Mesendoderm (in vitro differentiated cells): ENCODE measurements around the gene LAMB1.
"Not testable (repeated sequence)": the region's sequence is repeated elsewhere in the genome, so short reads cannot be mapped to it uniquely, and the experiment has no call there.

Experiments used
- DNase-seq: peaks from one replicate; pipeline ENCODE4 v3.0.0; 2013
- H2AK5ac ChIP-seq: 2 replicates; pipeline ENCODE4 v1.6.1; 2013; ENCODE audit warnings: low read length, inconsistent platforms
- H2BK120ac ChIP-seq: 2 replicates; pipeline ENCODE4 v1.6.1; 2013; ENCODE audit warnings: low read depth, mild to moderate bottlenecking, low read length, moderate library complexity, mixed read lengths
- H2BK15ac ChIP-seq: replicated peaks from 2 replicates; pipeline ENCODE4 v1.6.1; 2013; ENCODE audit warnings: low read depth, mild to moderate bottlenecking, moderate library complexity
- H2BK5ac ChIP-seq: 2 replicates; pipeline ENCODE4 v1.6.1; 2013; ENCODE audit warnings: low read length, inconsistent platforms
- H3K18ac ChIP-seq: 2 replicates; pipeline ENCODE4 v1.6.1; 2013; ENCODE audit warnings: mild to moderate bottlenecking, low read length, mixed read lengths
- H3K23ac ChIP-seq: one replicate; pipeline ENCODE4 v1.6.1; 2013; ENCODE audit warnings: low read length
- H3K27ac ChIP-seq: 2 replicates; pipeline ENCODE4 v1.5.1; 2013; ENCODE audit warnings: low read depth, mild to moderate bottlenecking, inconsistent platforms, low read length, moderate library complexity
- H3K27me3 ChIP-seq: 2 replicates; pipeline ENCODE4 v1.6.1; 2013; ENCODE audit warnings: low read length, control low read depth, mild to moderate bottlenecking, inconsistent platforms; ENCODE audit not compliant: insufficient read depth, poor library complexity
- H3K36me3 ChIP-seq: 2 replicates; pipeline ENCODE4 v1.6.1; 2013; ENCODE audit warnings: low read length, inconsistent platforms; ENCODE audit not compliant: control insufficient read depth, insufficient read depth
- H3K4ac ChIP-seq: one replicate; pipeline ENCODE4 v1.6.1; 2013; ENCODE audit warnings: low read depth, mild to moderate bottlenecking, low read length, moderate library complexity
- H3K4me1 ChIP-seq: 2 replicates; pipeline ENCODE4 v1.6.1; 2013; ENCODE audit warnings: low read depth, low read length, inconsistent platforms; ENCODE audit not compliant: control insufficient read depth
- H3K4me2 ChIP-seq: 2 replicates; pipeline ENCODE4 v1.6.1; 2013; ENCODE audit warnings: low read length
- H3K4me3 ChIP-seq: 2 replicates; pipeline ENCODE4 v1.5.1; 2013; ENCODE audit warnings: mild to moderate bottlenecking, low read length
- H3K56ac ChIP-seq: one replicate; pipeline ENCODE4 v1.6.1; 2013; ENCODE audit warnings: low read length
- H3K79me1 ChIP-seq: 2 replicates; pipeline ENCODE4 v1.6.1; 2013; ENCODE audit warnings: low read length, inconsistent platforms
- H3K79me2 ChIP-seq: 2 replicates; pipeline ENCODE4 v1.6.1; 2013; ENCODE audit warnings: mild to moderate bottlenecking, low read length; ENCODE audit not compliant: control insufficient read depth, insufficient read depth
- H3K9ac ChIP-seq: 2 replicates; pipeline ENCODE4 v1.6.1; 2013; ENCODE audit warnings: low read length, inconsistent platforms
- H4K5ac ChIP-seq: one replicate; pipeline ENCODE4 v1.6.1; 2013; ENCODE audit warnings: low read length
- H4K8ac ChIP-seq: one replicate; pipeline ENCODE4 v1.6.1; 2013; ENCODE audit warnings: low read depth, mild to moderate bottlenecking, control low read depth, low read length, moderate library complexity
- WGBS: extraction: QIAGEN DNeasy Blood & Tissue Kit; methylation state at CpG from one replicate; pipeline ENCODE4 v1.1.7; 2013; ENCODE audit warnings: low lambda C conversion rate, missing lambda C conversion rate; ENCODE audit not compliant: insufficient coverage; ENCODE audit errors: extremely low coverage; 5-methylcytosine and 5-hydroxymethylcytosine counted together

Gene LAMB1

GRCh38 chr7:107931740-107932515 is 71.0 kb downstream of the LAMB1 start:
- no peak overlapping the region for H3K23ac ChIP-seq

DNA sequence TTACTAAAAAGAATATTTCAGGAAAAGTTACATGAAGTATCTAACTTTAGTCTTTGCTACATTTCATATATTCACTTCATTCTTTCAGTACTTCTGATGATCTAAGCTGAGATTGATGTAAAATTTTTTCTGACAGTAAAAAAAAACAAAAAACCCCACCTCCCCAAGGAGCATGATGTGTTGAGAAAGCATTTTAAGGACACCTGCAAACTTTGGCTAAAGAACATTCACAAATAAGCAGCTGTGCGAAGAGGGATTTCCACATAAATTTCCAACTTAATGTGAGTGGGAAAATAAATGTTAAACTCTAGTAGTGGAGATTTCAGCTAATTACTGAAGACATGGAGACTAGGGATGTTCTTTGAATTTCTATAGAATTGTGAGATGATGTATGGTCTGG is 76.5 kb downstream of the LAMB1 start:
- H2BK15ac ChIP-seq, result no peak overlapping the region
- H2BK120ac ChIP-seq, result no peak overlapping the region
- H2AK5ac ChIP-seq, result no peak overlapping the region
- no peak overlapping the region for H3K27ac ChIP-seq
- no peak overlapping the region for H3K23ac ChIP-seq
- no peak overlapping the region for H3K4ac ChIP-seq
- H3K56ac ChIP-seq, result no peak overlapping the region
- no peak overlapping the region for H3K4me3 ChIP-seq
- H3K9ac ChIP-seq, result no peak overlapping the region
- no peak overlapping the region for H3K4me2 ChIP-seq
- H3K79me1 ChIP-seq, result no peaks in the 10 kb centered on the region
- H4K5ac ChIP-seq, result no peak overlapping the region
- DNase-seq, result no peak
- no peaks in the 10 kb centered on the region for H3K4me1 ChIP-seq
- H3K36me3 ChIP-seq, result peaks cover 1% of the 10 kb centered on the region
- no peak overlapping the region for H2BK5ac ChIP-seq
- no peaks in the 10 kb centered on the region for H3K79me2 ChIP-seq
- no peaks in the 10 kb centered on the region for H3K27me3 ChIP-seq
- no peak overlapping the region for H3K18ac ChIP-seq
- no CpG with 5 or more reads among the region's 1 CpG for WGBS
- no peak overlapping the region for H4K8ac ChIP-seq

More at GRCh38 chr7:107931740-107932515, 71.0 kb downstream of the LAMB1 start:
- H2BK15ac ChIP-seq, result no peak overlapping the region
- peak overlapping the region; percentile 50 for H3K56ac ChIP-seq
- H4K8ac ChIP-seq, result no peak overlapping the region
- H3K4me3 ChIP-seq, result no peak overlapping the region
- H4K5ac ChIP-seq, result no peak overlapping the region
- H3K36me3 ChIP-seq, result no peaks in the 10 kb centered on the region
- no peaks in the 10 kb centered on the region for H3K79me2 ChIP-seq
- no peak overlapping the region for H3K18ac ChIP-seq
- DNase-seq, result no peak
- H3K79me1 ChIP-seq, result no peaks in the 10 kb centered on the region
- no peak overlapping the region for H2BK120ac ChIP-seq
- no peak overlapping the region for H2BK5ac ChIP-seq
- H3K27ac ChIP-seq, result peak overlapping the region; percentile 70
- H3K9ac ChIP-seq, result no peak overlapping the region
- H3K4me1 ChIP-seq, result peaks cover 6% of the 10 kb centered on the region
- no peak overlapping the region for H3K4ac ChIP-seq
- no peak overlapping the region for H3K4me2 ChIP-seq
- H3K27me3 ChIP-seq, result no peaks in the 10 kb centered on the region
- no peak overlapping the region for H2AK5ac ChIP-seq
- WGBS, result no CpG with 5 or more reads among the region's 5 CpGs

- WGBS, result no CpG with 5 or more reads among the region's 5 CpGs
- H3K36me3 ChIP-seq, result peaks cover 1% of the 10 kb centered on the region
- DNase-seq, result no peak
Measured at GRCh38 chr7:107924841-107925504, 78.0 kb downstream of the LAMB1 start.

GRCh38 chr7:107922886-107923285 is 80.1 kb downstream of the LAMB1 start:
- no peak overlapping the region for H3K4me2 ChIP-seq
- H3K79me2 ChIP-seq, result no peaks in the 10 kb centered on the region
- H2AK5ac ChIP-seq, result no peak overlapping the region
- no peak overlapping the region for H2BK120ac ChIP-seq
- no peak overlapping the region for H3K18ac ChIP-seq
- H3K4me3 ChIP-seq, result no peak overlapping the region
- H3K4me1 ChIP-seq, result no peaks in the 10 kb centered on the region
- H3K79me1 ChIP-seq, result no peaks in the 10 kb centered on the region
- peaks cover 1% of the 10 kb centered on the region for H3K36me3 ChIP-seq
- no peak overlapping the region for H2BK15ac ChIP-seq
- H2BK5ac ChIP-seq, result no peak overlapping the region
- H3K9ac ChIP-seq, result no peak overlapping the region
- H3K27me3 ChIP-seq, result no peaks in the 10 kb centered on the region
- no peak overlapping the region for H3K27ac ChIP-seq
- H3K56ac ChIP-seq, result no peak overlapping the region
- H4K8ac ChIP-seq, result no peak overlapping the region
- no CpG with 5 or more reads among the region's 1 CpG for WGBS
- no peak overlapping the region for H3K23ac ChIP-seq
- no peak overlapping the region for H4K5ac ChIP-seq
- DNase-seq, result no peak
- H3K4ac ChIP-seq, result no peak overlapping the region

More at GRCh38 chr7:107924841-107925504, 78.0 kb downstream of the LAMB1 start:
- Histone ChIP-seq H4K5ac (no peak overlapping the region), H3K23ac (no peak overlapping the region), H3K79me2 (no peaks in the 10 kb centered on the region), H3K4me3 (no peak overlapping the region), H3K56ac (no peak overlapping the region), H3K4me2 (no peak overlapping the region), H3K4ac (no peak overlapping the region), H3K27me3 (no peaks in the 10 kb centered on the region), H3K18ac (no peak overlapping the region), H3K27ac (no peak overlapping the region), H4K8ac (no peak overlapping the region), H2BK120ac (no peak overlapping the region), H2BK15ac (no peak overlapping the region), H2BK5ac (no peak overlapping the region), H2AK5ac (no peak overlapping the region), H3K9ac (no peak overlapping the region), H3K79me1 (no peaks in the 10 kb centered on the region), H3K4me1 (no peaks in the 10 kb centered on the region)

DNA sequence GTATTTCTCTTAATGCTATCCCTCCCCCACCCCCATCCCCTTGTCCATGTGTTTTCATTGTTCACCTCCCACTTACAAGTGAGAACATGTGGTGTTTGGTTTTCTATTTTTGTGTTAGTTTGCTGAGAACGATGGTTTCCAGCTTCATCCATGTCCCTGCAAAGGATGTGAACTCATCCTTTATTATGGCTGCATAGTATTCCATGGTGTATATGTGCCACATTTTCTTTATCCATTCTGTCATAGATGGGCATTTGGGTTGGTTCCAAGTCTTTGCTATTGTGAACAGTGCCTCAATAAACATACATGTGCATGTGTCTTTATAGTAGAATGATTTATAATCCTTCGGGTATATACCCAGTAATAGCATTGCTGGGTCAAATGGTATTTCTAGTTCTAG is 81.1 kb downstream of the LAMB1 start:
- H3K79me1 ChIP-seq, H2AK5ac ChIP-seq, H3K4ac ChIP-seq, H4K5ac ChIP-seq, H3K27me3 ChIP-seq, H2BK15ac ChIP-seq, H3K4me1 ChIP-seq, H3K9ac ChIP-seq, H4K8ac ChIP-seq, H3K18ac ChIP-seq, H3K4me3 ChIP-seq, H3K56ac ChIP-seq, H3K36me3 ChIP-seq, H3K23ac ChIP-seq, H2BK5ac ChIP-seq, H3K4me2 ChIP-seq, H3K27ac ChIP-seq, DNase-seq, H2BK120ac ChIP-seq, H3K79me2 ChIP-seq: not testable (repeated sequence)
- WGBS, result no CpG with 5 or more reads among the region's 2 CpGs
